ENCODE measurements around the gene CIP2A. TPM values are rescaled to one million over a fixed set of nuclear protein-coding genes. Genes with fewer than 3 reads are reported as not detected.

The CIP2A gene
- total RNA-seq, 2 experiments from 2014 or later, result 51.8 to 54.8 TPM

DNA sequence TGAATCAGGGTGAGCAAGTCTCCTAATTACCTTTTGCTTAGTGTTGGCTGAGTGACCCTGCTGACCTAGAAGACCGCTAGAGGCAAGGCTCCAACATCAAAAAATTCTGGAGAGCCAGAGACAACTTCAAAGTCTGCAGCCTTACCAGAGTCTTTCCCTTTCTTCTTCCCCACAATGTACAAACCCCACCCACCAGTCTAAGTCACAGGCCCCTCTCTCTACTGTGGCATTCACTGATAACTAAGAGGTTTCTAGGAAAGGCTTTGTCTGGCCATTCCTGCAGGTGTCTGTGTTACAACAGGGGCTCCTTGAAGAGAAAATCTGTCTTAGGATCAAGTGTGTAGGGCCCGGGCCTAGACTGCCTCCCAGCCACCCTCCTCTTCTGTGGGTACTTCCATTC lies 79.4 kb downstream of the CIP2A start:
- Mint-ChIP-seq H3K4me1 (no peaks in the 10 kb centered on the region), H3K27me3 (no peaks in the 10 kb centered on the region), H3K27ac (no peak overlapping the region), H3K4me3 (no peak overlapping the region), H3K36me3 (no peaks in the 10 kb centered on the region), H3K9me3 (no peaks in the 10 kb centered on the region)
- no peak for DNase-seq

DNA sequence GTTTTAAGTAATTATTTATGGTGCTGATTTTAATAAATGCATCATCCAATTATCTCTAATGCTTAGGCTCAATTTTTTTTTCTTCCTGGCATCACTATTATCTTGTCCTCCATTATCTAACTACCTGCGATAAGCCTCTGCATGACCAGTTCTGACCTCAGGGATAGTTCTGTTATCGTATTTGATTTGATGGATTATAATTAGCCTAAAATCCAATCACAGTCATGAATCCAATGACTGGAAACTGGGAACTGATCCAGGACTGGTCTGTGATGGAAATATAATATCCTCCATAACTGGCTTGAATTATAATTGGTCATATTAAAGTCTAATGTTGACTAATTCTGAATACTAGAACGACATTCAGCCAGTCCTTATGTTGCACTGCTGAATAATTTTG lies 80.0 kb downstream of the CIP2A start:
- H3K36me3 Mint-ChIP-seq, result no peaks in the 10 kb centered on the region
- H3K27me3 Mint-ChIP-seq, result no peaks in the 10 kb centered on the region
- no peak overlapping the region for H3K27ac Mint-ChIP-seq
- H3K4me3 Mint-ChIP-seq, result no peak overlapping the region
- DNase-seq, result no peak
- H3K9me3 Mint-ChIP-seq, result no peaks in the 10 kb centered on the region
- no peaks in the 10 kb centered on the region for H3K4me1 Mint-ChIP-seq

DNA sequence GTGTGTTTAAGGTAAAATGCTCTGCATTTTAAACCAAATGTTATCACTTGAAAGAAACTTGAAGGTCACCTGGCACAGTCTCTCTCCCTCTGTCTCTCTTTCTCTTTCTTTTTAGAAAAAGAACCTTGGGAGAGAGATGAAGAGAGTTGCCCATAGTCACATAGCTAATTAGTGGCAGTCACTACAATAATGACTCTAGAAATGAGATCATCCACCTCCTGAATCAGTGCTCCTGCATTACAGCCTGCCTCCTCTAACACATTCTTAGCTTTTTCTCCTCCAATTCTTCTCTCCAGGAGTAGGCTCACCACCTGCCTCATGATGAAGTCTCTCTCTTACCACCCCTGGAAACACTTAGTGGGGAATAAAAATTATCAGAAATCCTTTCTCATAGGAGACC lies 81.3 kb downstream of the CIP2A start:
- Mint-ChIP-seq H3K9me3 (no peaks in the 10 kb centered on the region), H3K27ac (no peak overlapping the region), H3K4me1 (no peaks in the 10 kb centered on the region), H3K36me3 (no peaks in the 10 kb centered on the region), H3K4me3 (no peak overlapping the region), H3K27me3 (no peaks in the 10 kb centered on the region)
- DNase-seq, result no peak

- no peaks in the 10 kb centered on the region for H3K9me3 Mint-ChIP-seq
- no peaks in the 10 kb centered on the region for H3K27me3 Mint-ChIP-seq
- no peaks in the 10 kb centered on the region for H3K36me3 Mint-ChIP-seq
- no peak for DNase-seq
- no peak overlapping the region for H3K27ac Mint-ChIP-seq
- no peak overlapping the region for H3K4me3 Mint-ChIP-seq
- no peaks in the 10 kb centered on the region for H3K4me1 Mint-ChIP-seq
These were observed 83.4 kb downstream of the CIP2A start for GRCh38 chr3:108505811-108506210.

- no peak overlapping the region for H3K4me3 Mint-ChIP-seq
- H3K36me3 Mint-ChIP-seq, result no peaks in the 10 kb centered on the region
- no peaks in the 10 kb centered on the region for H3K27me3 Mint-ChIP-seq
- H3K27ac Mint-ChIP-seq, result no peak overlapping the region
- H3K9me3 Mint-ChIP-seq, result no peaks in the 10 kb centered on the region
- DNase-seq, result no peak
- H3K4me1 Mint-ChIP-seq, result no peaks in the 10 kb centered on the region
These were observed 85.5 kb downstream of the CIP2A start for GRCh38 chr3:108503722-108504121.

DNA sequence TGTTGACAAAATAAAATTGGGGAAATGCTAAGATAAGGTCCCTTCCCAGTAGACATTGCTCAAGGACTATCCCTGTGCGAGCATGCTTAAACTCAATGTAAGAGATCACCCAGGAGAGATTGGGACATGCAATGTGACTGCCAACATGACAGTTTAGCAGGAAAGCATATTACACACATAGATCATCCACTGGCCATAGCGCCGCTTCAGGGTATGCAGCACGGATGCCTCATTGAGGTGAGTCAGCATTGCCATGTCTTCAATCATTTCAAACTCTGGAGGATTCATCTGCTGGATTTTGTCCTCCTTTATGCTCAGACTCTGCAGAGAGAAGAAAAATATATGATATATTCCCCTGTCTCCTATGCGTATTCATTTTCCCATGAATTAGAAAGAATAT lies 87.7 kb downstream of the CIP2A start:
- no peak overlapping the region for H3K27ac Mint-ChIP-seq
- DNase-seq, result no peak
- no peaks in the 10 kb centered on the region for H3K36me3 Mint-ChIP-seq
- H3K4me3 Mint-ChIP-seq, result no peak overlapping the region
- no peaks in the 10 kb centered on the region for H3K27me3 Mint-ChIP-seq
- H3K4me1 Mint-ChIP-seq, result no peaks in the 10 kb centered on the region
- H3K9me3 Mint-ChIP-seq, result no peaks in the 10 kb centered on the region

GRCh38 chr3:108500728-108501127 lies 88.5 kb downstream of the CIP2A start:
- H3K27me3 Mint-ChIP-seq, result no peaks in the 10 kb centered on the region
- no peak overlapping the region for H3K27ac Mint-ChIP-seq
- no peaks in the 10 kb centered on the region for H3K9me3 Mint-ChIP-seq
- H3K36me3 Mint-ChIP-seq, result no peaks in the 10 kb centered on the region
- H3K4me1 Mint-ChIP-seq, result no peaks in the 10 kb centered on the region
- no peak for DNase-seq
- H3K4me3 Mint-ChIP-seq, result no peak overlapping the region

Other genes starting within 250 kb of the CIP2A start
- under 1 TPM; 0.14 TPM for gene MYH15, start 78.8 kb downstream of the CIP2A start, total RNA-seq
- gene DZIP3, start 284 bp upstream of the CIP2A start, total RNA-seq, result 10 to 100 TPM; 16.2 to 17.0 TPM
- gene RETNLB, start 168.0 kb upstream of the CIP2A start, total RNA-seq, result not detected
- gene TRAT1, start 233.3 kb upstream of the CIP2A start, total RNA-seq, result 10 to 100 TPM; 12.3 to 15.2 TPM